K562 (cell line): ENCODE results near the gene ERAS. TPM values are rescaled to one million over a fixed set of nuclear protein-coding genes. Genes with fewer than 3 reads are reported as not detected.

Experiments used
- CHD1 ChIP-seq: fragments of 200-600 bp; sonication (generic); IDR thresholded peaks from one replicate; pipeline ENCODE4 v1.6.1; 2012; ENCODE audit warnings: mild to moderate bottlenecking, moderate library complexity, low read length, inconsistent platforms
- SP2 ChIP-seq: IDR thresholded peaks from 2 replicates; pipeline ENCODE4 v1.6.1; 2011; ENCODE audit warnings: mild to moderate bottlenecking, low read depth, low read length, moderate library complexity; ENCODE audit not compliant: poor library complexity, severe bottlenecking; ENCODE audit errors: extremely low read depth
- SPI1 ChIP-seq: IDR thresholded peaks from 2 replicates; pipeline ENCODE4 v1.6.1; 2011; ENCODE audit warnings: low read depth, low read length, control low read depth, borderline replicate concordance
- polyA plus RNA-seq, 8 experiments: library from polyadenylated mRNA; depleted of rRNA in 4 of 8; stranded (reverse) in 5 of 8; unstranded in 3 of 8; fragments of >200 nt; fragmentation: Nextera tagmentation in 2 of 8; fragmentation: Illumina TruSeq in 1 of 8; extraction: Ambion mirVana in 2 of 8; extraction: Trizol in 1 of 8; gene quantifications; 2 replicates each; pipeline versions ENCODE4 v1.2.1 to v1.2.3, GENCODE V29; 2011 to 2014; ENCODE audit warnings: inconsistent platforms in 1 of 8, missing spikeins in 1 of 8
- total RNA-seq, 7 experiments: library from RNA; depleted of rRNA in 6 of 7; stranded (reverse); fragments of >200 nt in 6 of 7; fragmentation: Illumina TruSeq in 2 of 7; extraction: Trizol in 2 of 7; gene quantifications; 2 replicates each; pipeline versions ENCODE4 v1.2.1 to v1.2.3, GENCODE V29; 2011 to 2021; ENCODE audit warnings: low replicate concordance in 1 of 7
- TF ChIP-seq, protein P1 (sequence below): fragments of 450-650 bp; IDR thresholded peaks from 2 replicates; pipeline ENCODE4 v1.6.1; 2016; ENCODE audit warnings: mild to moderate bottlenecking, moderate library complexity
- TF ChIP-seq, protein P2 (sequence below): fragments of 450-650 bp; IDR thresholded peaks from 2 replicates; pipeline ENCODE4 v1.6.1; 2016; ENCODE audit warnings: antibody characterized with exemption
- TF ChIP-seq, protein P3 (sequence below): sonication (generic); formaldehyde crosslinking; IDR thresholded peaks from 2 replicates; pipeline ENCODE4 v1.8.1; 2022; ENCODE audit warnings: missing genetic modification reagents
- TF ChIP-seq, protein P4 (sequence below): fragments of 450-650 bp; conservative IDR thresholded peaks from 2 replicates; pipeline ENCODE4 v1.6.1; 2016; ENCODE audit warnings: missing genetic modification characterization, low read depth, mild to moderate bottlenecking, control low read depth, missing compliant biosample characterization

Gene ERAS
- total and polyA plus RNA-seq, 9 of the 15 experiments (the other 6 are each of a cell fraction or from before 2014, with no cell fraction given) = 0.07 to 0.12 TPM; not detected in 7

DNA sequence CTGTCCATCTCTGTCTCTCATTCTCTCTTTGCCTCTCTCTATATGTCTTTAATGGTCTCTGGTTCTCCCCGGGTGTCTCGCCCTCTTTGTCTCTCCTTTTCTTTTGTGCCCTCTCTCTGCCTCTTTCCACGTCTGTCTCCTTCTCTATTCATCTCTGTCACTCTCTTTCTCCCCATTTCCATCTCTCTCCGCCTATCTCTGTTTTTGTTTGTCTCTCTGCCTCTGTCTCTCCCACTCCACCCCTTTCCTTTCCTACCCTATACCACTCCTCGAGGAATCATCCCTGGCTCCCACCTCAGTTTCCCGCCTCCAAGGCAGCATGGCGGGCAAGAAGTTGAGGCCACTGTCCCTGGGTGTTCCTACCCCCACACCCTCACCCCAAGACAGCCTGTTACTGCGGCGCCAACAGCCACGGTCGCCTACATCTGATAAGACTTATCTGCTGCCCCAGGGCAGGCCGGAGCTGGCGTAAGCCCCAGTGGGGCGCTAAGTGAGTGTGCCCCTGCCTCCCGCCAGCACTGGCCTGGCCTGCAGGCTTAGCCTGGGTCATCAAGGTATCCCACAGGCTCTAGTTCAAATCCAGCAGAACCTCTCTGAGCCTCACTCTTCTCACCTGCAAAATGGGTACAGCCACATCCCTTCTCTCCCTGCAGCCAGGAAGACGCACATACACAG lies 40.6 kb upstream of the ERAS start (continued):
- TF ChIP-seq, protein P1, sequence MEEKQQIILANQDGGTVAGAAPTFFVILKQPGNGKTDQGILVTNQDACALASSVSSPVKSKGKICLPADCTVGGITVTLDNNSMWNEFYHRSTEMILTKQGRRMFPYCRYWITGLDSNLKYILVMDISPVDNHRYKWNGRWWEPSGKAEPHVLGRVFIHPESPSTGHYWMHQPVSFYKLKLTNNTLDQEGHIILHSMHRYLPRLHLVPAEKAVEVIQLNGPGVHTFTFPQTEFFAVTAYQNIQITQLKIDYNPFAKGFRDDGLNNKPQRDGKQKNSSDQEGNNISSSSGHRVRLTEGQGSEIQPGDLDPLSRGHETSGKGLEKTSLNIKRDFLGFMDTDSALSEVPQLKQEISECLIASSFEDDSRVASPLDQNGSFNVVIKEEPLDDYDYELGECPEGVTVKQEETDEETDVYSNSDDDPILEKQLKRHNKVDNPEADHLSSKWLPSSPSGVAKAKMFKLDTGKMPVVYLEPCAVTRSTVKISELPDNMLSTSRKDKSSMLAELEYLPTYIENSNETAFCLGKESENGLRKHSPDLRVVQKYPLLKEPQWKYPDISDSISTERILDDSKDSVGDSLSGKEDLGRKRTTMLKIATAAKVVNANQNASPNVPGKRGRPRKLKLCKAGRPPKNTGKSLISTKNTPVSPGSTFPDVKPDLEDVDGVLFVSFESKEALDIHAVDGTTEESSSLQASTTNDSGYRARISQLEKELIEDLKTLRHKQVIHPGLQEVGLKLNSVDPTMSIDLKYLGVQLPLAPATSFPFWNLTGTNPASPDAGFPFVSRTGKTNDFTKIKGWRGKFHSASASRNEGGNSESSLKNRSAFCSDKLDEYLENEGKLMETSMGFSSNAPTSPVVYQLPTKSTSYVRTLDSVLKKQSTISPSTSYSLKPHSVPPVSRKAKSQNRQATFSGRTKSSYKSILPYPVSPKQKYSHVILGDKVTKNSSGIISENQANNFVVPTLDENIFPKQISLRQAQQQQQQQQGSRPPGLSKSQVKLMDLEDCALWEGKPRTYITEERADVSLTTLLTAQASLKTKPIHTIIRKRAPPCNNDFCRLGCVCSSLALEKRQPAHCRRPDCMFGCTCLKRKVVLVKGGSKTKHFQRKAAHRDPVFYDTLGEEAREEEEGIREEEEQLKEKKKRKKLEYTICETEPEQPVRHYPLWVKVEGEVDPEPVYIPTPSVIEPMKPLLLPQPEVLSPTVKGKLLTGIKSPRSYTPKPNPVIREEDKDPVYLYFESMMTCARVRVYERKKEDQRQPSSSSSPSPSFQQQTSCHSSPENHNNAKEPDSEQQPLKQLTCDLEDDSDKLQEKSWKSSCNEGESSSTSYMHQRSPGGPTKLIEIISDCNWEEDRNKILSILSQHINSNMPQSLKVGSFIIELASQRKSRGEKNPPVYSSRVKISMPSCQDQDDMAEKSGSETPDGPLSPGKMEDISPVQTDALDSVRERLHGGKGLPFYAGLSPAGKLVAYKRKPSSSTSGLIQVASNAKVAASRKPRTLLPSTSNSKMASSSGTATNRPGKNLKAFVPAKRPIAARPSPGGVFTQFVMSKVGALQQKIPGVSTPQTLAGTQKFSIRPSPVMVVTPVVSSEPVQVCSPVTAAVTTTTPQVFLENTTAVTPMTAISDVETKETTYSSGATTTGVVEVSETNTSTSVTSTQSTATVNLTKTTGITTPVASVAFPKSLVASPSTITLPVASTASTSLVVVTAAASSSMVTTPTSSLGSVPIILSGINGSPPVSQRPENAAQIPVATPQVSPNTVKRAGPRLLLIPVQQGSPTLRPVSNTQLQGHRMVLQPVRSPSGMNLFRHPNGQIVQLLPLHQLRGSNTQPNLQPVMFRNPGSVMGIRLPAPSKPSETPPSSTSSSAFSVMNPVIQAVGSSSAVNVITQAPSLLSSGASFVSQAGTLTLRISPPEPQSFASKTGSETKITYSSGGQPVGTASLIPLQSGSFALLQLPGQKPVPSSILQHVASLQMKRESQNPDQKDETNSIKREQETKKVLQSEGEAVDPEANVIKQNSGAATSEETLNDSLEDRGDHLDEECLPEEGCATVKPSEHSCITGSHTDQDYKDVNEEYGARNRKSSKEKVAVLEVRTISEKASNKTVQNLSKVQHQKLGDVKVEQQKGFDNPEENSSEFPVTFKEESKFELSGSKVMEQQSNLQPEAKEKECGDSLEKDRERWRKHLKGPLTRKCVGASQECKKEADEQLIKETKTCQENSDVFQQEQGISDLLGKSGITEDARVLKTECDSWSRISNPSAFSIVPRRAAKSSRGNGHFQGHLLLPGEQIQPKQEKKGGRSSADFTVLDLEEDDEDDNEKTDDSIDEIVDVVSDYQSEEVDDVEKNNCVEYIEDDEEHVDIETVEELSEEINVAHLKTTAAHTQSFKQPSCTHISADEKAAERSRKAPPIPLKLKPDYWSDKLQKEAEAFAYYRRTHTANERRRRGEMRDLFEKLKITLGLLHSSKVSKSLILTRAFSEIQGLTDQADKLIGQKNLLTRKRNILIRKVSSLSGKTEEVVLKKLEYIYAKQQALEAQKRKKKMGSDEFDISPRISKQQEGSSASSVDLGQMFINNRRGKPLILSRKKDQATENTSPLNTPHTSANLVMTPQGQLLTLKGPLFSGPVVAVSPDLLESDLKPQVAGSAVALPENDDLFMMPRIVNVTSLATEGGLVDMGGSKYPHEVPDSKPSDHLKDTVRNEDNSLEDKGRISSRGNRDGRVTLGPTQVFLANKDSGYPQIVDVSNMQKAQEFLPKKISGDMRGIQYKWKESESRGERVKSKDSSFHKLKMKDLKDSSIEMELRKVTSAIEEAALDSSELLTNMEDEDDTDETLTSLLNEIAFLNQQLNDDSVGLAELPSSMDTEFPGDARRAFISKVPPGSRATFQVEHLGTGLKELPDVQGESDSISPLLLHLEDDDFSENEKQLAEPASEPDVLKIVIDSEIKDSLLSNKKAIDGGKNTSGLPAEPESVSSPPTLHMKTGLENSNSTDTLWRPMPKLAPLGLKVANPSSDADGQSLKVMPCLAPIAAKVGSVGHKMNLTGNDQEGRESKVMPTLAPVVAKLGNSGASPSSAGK = no peak
- no peak for TF ChIP-seq SP2
- no peak for TF ChIP-seq SPI1
- TF ChIP-seq, protein P2, sequence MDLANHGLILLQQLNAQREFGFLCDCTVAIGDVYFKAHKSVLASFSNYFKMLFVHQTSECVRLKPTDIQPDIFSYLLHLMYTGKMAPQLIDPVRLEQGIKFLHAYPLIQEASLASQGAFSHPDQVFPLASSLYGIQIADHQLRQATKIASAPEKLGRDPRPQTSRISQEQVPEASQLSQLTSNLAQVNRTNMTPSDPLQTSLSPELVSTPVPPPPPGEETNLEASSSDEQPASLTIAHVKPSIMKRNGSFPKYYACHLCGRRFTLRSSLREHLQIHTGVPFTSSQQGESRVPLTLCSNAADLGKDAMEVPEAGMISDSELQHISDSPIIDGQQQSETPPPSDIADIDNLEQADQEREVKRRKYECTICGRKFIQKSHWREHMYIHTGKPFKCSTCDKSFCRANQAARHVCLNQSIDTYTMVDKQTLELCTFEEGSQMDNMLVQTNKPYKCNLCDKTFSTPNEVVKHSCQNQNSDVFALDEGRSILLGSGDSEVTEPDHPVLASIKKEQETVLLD = peak; percentile 74
- no peak for TF ChIP-seq CHD1
- TF ChIP-seq, protein P3, sequence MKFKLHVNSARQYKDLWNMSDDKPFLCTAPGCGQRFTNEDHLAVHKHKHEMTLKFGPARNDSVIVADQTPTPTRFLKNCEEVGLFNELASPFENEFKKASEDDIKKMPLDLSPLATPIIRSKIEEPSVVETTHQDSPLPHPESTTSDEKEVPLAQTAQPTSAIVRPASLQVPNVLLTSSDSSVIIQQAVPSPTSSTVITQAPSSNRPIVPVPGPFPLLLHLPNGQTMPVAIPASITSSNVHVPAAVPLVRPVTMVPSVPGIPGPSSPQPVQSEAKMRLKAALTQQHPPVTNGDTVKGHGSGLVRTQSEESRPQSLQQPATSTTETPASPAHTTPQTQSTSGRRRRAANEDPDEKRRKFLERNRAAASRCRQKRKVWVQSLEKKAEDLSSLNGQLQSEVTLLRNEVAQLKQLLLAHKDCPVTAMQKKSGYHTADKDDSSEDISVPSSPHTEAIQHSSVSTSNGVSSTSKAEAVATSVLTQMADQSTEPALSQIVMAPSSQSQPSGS (CRISPR knock-in tag) = no peak
- TF ChIP-seq, protein P4, sequence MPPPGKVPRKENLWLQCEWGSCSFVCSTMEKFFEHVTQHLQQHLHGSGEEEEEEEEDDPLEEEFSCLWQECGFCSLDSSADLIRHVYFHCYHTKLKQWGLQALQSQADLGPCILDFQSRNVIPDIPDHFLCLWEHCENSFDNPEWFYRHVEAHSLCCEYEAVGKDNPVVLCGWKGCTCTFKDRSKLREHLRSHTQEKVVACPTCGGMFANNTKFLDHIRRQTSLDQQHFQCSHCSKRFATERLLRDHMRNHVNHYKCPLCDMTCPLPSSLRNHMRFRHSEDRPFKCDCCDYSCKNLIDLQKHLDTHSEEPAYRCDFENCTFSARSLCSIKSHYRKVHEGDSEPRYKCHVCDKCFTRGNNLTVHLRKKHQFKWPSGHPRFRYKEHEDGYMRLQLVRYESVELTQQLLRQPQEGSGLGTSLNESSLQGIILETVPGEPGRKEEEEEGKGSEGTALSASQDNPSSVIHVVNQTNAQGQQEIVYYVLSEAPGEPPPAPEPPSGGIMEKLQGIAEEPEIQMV (tag) = no peak
